Hematopoietic multipotent progenitor cell treated with erythropoietin and hydrocortisone succinate and interleukin-3 and kit ligand, for 6 days (in vitro differentiated cells): ENCODE measurements around the gene GATA3.
A peak's percentile ranks its signal among the peaks of the same experiment; 100 is the strongest.
"Not testable (repeated sequence)": the region's sequence is repeated elsewhere in the genome, so short reads cannot be mapped to it uniquely, and the experiment has no call there.

Source experiments
- DNase-seq: peaks from one replicate; pipeline ENCODE4 v3.0.0-alpha.2; 2015

Gene GATA3

DNA sequence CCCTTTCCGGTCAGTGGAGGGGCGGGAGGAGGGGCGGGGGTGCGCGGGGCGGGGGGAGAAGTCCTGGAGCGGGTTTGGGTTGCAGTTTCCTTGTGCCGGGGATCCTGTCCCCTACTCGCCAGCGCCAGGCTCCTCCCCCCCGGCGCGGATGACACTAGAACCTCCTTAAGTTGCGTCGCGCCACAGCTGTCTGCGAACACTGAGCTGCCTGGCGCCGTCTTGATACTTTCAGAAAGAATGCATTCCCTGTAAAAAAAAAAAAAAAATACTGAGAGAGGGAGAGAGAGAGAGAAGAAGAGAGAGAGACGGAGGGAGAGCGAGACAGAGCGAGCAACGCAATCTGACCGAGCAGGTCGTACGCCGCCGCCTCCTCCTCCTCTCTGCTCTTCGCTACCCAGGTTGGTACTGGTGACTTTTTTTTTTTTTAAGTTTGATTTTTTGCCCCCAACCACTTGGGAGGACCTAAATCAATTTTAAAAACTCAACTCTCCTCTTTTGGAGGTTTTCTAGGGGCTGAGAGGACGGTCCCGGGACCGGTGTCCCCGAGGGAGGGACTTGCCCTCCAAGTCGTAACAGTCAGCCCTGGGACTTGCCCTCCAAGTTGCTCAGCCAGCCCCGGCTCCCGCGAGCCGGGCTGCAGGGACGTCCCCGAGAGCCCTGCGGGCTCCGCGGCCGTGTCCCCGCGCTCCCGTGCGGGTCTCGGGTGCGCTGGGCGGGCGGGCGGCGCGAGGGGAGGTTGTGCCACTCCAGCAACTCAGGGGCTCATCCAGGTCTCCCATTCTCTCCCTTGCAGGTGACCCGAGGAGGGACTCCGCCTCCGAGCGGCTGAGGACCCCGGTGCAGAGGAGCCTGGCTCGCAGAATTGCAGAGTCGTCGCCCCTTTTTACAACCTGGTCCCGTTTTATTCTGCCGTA is at the start of gene GATA3:
Gene GATA3, plus strand, starts transcription at position 195 of the 914 bp plus-strand sequence. CDS start 968 bp downstream, outside the sequence.
- DNase-seq, result peak; percentile 54

DNA sequence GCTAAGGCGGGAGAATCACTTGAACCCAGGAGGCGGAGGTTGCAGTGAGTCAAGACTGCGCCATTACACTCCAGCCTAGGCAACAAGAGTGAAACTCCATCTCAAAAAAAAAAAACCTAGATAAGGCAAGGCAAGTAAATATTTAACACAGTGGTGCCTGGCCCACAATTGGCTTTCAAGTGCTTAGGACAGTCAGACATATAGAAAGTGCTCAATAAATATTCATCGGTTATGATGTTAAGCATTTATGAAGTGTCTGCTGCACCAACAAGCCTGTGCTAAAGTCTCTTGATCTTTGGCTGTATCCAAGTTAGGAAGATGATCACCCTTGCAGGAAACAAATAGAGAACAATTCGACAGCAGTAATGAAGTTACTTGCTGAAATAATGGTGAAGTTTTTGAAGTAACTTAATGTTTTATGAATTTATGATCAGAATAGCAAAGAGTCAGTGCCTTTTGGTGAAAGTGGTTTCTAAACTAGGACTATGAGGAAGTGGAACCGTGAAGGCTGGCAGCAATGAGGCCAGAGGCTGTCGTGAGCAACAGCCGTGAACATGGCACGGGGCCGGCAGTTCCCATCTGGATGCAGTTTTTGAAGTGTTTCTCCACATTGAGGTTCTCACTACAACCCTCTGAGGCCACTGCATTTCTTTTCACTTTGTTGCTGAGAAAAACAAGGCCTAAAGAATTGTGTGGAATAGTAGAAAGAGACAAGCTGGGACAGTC is 48.1 kb upstream of the GATA3 start:
- no peak for DNase-seq

DNA sequence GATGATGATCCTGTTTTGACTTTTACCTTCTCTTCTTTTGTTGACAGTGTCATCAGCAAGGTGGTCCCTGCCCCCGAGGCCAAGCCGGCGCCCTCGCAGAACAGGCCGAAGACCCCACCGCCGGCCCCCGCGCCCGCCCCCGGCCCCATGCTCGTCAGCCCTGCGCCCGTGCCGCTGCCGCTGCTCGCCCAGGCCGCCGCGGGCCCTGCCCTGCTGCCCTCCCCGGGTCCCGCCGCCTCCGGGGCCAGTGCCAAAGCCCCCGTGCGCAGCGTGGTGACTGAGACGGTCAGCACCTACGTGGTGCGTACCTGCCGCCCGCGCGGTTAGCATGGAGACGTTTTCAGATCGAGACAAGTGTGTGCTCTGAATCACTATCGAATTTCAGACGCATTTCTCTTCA is 45.5 kb upstream of the GATA3 start:
- DNase-seq, result no peak

DNA sequence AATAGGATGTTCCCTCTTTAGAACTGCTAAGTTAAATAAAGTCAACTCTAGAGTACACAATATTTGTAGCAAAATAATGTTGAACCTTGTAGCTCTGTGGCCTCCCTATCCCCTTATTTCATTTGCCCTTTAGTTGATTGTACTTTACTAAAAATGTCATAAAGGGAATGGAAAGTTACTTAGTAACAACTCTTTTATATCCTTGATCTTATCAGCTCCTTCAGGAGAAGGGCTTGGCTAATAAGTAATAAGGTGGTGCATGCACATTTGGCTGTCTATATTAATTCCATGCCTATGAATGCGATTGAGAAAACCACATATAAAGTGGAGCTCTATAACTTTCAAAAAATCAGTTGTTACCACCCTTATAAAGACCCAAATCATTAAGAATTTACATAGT is 41.5 kb upstream of the GATA3 start:
- DNase-seq, result no peak

DNA sequence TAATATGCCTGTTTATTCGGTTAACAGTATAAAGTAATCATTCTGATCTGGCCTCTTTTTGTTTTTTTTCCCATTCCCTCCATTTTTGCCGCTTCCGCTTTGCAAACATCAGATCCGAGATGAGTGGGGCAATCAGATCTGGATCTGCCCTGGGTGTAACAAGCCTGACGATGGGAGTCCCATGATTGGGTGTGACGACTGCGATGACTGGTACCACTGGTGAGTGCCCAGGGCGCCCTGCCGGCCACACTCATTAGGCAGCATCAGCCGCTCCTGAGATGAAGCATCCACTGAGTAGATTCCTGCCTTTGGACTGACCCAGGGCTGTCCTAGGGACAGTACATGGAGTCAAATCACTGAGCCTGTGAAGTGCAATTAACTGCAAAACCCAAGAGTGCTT is 40.9 kb upstream of the GATA3 start:
- no peak for DNase-seq

DNA sequence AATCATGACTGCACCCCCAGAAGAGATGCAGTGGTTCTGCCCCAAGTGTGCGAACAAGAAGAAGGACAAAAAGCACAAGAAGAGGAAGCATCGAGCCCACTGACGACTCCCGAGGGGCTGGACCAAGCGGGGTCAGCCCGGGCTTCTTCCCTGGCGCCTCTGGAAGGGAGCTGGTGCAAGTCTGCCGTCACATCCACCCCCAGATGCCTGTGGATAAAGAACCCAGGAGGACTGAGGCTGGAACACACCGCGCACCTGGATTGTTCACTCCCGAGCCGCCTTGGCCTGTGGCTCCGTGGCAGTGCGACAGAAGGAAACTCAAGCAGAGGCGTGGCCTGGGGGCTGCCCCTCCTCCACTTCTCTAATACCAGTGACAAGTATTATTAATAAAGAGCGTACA is 39.8 kb upstream of the GATA3 start:
- DNase-seq, result no peak

DNA sequence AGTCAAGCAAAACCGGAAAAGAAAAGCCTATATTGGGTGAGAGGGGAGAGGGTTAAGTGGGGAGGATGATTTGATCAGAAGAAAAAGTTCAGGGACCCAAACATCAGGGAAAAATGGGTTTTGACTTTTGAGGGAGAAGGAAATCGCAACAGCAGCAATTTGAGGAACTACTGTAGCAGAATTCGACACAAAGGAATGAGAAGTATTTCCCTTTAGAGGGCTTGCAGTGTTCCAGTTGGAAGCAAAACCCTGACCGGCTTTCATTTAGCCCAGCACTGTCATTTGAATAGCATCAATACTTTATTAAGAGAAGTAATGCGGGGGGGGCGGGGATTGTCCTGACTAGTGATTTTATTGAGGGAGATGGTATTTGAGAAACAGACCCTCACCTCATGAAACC is 37.2 kb upstream of the GATA3 start:
- no peak for DNase-seq

DNA sequence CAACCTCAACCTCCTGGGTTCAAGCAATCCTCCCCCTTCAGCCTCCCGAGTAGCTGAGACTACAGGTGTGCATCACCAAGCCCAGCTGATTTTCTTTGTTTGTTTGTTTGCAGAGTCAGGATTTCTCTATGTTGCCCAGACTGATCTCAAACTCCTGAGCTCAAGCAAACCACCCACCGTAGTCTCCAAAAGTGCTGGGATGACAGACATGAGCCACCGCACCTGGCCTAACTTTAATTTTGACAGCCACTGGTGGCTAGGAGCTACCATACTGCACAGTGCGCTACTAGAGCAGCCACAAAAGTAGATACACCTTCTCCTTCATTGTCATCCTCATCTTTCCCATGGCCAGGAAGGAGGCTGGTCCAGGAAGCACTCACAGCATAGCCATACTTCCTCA is 31.2 kb upstream of the GATA3 start:
- DNase-seq, result no peak

DNA sequence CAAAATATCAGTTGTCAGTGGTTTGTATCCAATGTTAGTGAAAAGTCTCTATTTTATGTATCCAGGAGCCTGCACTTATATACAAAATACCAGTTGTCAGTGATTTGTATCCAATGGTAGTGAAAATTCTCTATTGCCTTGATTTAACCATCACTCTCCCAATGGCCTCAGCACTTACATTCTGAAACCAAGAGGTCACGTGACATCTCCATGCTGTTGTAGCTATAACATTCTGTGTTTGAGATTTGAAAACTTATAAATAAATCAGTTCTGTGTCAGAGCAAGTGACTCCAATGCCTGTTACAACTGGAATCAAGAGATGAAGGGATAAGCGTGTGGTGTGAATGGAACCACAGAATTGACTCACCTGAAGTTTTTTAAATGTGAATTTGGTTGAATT is 30.6 kb upstream of the GATA3 start:
- DNase-seq, result no peak

DNA sequence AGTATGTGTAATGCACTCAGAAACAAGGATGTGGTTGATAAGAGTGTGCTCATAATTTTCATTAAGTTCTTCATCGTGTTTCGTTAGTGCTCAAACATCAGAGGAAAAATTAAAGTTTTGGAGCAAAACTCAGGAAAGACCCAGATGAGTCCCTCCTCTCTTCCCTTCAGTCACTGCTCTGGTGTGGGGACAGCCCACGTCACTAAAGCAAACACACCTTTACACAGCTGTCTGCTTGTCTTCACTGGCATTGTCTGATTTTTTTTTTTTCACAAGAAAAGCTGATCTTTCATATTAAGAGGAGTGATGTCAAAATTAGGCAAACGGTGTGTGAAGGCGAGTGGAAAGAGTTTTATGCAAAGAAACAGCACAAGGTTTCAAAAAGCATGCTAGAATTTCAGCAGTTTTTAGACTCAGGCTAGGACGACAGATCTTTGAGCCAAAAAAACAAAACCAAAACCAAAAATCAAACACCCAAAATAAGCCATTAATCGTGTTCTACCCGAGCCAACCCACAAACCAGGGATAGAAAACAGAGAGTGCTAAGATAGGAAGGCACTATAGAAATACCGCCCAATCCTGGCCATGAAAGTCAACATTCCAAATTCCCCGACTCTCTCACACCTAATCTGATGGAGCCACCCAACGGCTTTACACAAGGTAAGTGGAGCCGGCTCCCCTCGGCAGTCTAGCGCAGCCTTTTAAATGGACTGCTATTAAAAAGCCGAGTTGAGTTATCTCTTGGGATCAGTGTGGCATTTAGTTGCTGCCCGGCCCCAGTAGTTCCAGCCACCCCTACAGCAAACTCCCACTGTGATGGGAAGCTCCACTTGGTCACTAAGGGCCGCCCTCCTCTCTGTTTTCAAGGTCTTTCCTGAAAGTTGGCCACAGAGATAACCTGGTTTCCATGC is 27.9 kb upstream of the GATA3 start:
- no peak for DNase-seq

DNA sequence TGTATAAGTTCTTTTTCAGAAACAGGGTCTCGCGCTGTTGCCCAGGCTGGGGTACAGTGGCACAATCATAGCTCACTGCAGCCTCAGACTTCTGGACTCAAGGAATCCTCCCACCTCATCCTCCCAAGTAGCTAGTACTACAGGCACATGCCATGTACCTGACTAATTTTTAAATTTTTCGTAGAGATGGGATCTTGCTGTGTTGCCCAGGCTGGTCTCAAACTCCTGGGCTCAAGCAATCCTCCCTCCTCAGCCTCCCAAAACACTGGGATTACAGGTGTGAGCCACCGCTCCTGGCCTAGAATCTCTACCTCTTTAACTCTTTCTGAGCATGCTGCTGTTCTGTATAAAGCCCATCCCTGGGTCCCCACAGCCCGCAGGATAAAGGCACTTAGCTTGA is 23.3 kb upstream of the GATA3 start:
- not testable (repeated sequence) for DNase-seq

DNA sequence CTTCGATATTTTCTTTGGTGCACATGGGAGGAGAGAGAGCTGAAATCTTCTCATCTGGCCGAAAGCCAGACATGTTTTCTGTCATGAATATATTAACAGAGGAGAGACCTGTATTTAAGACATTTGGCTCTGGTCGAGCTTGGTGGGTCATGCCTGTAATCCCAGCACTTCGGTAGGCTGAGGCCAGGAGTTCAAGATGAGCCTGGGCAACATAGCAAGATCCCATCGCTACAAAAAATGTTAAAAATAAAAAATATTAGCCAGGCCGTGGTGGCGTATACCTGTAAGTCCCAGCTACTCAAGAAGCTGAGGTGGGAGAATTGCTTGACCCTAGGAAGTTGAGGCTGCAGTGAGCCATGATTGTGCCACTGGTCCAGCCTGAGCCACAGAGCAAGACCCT is 21.9 kb upstream of the GATA3 start:
- DNase-seq, result no peak

DNA sequence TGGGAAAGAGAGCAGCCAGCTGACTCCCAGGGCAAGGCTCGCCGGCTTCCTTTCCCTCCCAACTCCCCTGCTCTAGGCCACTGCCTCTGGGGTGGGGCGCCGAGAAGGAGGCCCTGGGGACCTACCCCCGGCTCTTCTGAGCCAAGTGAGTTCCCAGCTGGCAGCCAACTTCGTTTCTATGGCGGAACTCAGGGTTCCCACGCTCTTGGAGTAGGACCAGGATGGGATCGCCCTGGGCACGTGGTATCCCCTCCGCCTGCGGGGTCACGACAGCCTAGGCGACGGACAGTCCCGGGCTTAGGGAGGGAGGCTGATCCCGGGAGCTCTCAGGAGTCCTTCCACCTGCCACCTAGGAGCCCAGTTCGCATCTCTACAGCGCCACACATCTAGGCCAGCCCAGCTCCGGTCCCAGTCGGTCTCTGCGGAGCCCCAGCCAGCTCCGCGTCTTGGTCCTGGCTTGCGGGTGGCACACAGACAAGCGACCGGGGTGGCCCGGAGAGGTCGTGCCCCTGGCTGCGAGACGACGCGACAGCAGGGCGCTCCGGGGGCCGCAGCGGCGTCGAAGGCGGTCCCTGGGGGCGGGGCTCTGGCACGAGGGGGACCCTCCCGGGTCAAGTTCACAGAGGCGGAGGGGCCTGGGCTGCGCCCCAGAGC is 20.5 kb upstream of the GATA3 start:
- DNase-seq, result no peak

DNA sequence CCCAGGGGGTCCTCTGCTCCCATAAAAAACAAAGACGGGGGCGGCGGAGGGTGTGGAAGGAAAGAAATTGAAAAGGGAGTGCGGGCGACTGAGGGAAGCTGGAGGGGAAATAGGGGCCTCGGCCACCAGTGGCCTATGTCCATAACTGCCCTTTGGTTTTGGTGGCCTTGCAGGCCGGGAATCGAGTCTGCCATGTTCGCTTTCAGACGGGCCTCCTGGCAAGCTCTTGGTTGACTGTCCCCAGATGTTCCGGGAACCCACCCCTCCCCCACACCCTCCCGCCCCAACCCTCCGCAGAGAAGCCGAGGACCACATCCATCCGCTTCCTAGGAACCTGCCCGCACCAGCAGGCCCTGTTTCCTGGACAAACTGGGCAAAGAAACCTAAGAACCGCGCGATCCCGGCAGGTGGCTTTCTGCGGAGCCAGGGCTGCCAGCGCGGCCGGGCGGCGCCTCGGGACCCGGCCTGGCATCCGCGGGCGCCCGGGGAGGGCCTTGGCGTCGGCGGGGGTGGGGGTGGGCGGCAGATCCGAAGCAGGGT is 20.0 kb upstream of the GATA3 start:
- DNase-seq, result no peak

DNA sequence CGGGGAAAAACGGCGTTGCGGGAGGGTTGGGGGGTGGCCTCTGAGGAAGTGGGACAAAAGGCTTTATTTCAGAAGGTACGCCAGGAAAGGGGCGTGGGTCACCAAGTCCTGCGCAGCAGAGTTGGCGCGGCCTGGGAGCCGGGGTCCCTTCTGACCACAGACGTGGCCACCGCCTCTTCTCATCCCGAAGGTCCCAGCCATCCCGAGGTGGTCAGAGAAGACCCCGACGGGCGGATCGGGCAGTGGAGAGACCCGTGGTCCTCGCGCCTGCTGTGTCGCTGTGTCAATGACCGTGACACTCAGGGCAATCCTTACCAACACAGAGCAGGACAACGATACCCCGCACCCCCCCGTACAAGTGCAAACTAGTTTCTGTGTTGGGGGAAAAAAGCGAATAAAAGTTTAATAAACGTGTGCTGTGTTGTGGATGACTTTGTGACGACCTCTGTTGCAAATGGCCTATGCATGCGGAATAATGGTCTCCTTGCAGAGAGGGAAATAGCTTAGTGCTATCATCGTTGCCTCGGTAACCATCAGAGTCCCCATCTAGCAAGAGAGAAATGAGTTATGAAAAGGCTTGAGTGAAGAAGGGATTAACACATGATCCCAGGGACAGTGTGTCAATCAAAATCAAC is 19.4 kb upstream of the GATA3 start:
- DNase-seq, result peak; percentile 59

DNA sequence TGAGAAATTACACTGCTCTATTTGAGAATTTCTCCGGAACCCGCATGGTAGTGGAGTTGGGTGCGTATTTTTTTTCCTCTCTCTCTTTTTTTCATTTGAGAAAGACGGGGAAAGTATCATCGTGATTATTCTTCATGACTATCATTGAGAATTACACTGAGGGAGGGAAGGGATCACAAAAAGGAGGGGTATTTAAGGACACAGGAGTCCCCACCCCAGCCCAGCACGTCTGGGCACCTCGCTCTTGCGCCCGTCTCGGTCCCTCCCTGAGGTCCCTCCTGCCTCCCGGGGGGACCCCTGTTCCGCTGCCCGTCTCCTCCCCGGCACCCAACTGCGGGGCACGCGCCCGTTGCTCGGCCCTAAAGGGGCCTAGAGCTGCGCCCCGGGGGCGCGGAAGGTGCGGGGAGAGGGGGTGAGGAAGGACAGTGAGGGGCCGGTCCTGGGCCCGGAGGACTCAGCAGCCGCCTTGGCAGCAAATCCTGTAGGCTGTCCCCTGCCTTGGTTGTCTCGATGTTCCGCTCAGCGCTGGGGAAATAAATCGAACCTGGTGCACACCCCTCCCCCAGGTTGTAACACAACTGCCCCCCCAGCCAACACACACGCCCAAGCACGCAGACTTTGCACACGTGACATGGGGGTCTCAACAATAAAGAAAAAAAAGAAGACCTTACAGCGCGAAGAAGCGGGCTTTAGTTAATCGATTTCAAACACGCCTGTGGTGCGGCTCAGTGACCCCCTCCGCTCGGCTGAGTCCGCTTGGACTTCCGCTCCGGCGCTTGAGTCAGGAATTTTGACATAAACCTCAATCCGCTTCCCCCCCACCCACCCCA is 18.6 kb upstream of the GATA3 start:
- no peak for DNase-seq

DNA sequence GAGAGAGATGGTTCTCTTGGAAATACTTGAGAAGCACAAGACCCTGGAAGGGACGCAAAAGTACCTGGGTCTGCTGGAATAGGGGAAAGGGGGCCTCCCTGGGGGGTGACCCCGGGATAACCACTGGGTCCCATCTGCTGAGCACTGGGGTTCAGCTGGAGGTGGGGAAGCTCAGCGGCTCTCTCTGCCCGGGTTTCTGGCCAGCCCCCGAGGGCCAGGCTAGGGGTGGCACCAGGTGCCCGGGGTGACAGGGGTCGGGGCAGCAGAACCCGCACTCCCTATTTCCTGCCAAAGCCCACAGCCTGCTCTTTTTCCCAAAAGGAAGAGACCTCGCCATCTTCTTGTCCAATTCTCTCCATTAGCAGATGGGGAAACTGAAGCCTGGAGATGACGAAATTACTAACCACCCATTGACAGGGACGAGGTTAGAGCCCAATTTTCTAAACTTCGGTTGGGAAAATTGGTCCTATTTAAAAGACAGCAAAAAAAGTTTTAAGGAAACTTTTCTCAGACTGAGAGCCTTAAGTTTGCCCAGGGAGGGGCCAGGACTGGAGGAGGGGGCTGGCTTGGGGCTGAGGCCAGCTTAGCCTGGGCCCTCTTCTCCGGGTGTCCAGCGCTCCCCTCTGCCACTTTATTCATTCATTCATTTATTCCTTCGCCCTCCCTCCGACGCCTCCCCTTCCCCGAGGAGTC is 17.8 kb upstream of the GATA3 start:
- no peak for DNase-seq

DNA sequence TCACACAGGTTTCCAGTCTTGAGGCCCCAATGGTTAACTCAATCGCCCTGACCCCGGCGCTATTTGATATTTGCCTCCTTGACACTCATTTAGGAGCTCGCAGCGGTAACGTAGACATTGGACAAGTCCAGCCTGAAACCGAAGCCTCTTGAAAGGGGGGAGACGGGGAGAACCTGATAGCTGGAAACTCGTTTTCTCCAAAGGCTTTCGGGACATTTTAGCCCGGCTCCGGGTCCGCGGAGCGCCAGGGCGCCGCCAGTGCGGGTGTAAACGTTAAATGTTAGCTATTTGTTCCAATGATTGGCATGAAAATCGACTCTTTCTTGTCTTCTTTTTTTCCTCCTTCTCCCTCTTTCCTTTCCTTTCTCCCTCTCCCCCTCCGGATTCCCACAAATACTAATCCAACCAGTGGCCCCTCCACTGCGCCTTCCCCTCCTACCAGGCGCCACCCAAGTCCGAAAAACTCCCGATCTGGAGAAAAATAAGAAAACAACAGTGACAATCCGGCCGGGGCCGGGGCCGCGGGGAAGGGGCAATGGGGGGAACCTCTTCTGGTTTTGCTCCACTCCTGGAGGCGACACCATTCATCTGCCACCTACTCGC is 17.2 kb upstream of the GATA3 start:
- no peak for DNase-seq

DNA sequence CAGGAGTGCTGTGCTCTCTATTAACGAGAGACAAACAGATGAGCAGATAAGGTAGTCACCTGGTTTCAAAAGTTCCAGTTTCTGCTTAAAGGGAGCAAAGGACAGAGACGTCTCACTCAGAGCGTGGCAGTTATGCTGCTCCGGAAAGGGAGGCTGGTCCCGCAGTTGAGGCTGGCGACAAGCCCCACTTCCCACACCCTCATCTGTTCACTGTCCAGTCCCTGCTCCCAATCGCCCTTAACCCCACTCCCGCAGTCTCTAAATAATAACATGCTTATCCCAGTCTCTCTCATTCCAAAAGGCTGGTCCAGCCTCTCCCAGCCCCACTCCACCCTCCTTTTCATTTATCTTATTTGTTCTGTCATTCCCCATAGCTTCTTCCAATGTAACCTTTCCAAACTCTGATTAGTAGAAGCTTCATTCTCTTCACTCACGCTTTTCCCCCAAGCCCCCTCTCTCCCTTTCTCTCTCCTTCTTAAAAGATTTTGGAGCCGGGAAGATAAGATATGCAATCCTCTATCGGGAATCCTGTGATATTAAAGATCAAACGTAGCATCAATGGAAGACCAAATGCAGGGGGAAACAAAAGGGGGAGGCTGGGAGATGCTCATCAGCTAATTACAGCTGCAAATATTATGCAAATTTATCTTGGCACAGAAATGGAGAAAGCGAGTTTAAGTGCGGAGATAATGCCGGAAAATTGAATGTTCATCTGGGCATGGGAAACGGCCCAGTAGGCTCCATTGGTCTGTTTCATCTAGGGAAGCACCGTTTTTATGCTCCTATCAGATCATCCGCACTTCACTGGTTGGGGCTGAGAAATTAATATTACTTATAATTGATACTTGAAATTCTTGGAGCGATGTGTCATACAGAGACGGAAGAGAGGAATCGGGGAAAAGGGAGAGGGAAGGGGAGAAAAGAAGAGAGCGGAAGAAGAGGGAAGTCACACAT is 16.3 kb upstream of the GATA3 start:
- no peak for DNase-seq
